ENCODE data around the gene ELF1. TPM values are rescaled to one million over a fixed set of nuclear protein-coding genes. Genes with fewer than 3 reads are reported as not detected.

Gene ELF1
- 21.5 and 25.0 TPM in 2 replicates for total RNA-seq
- 18.1 TPM for polyA plus RNA-seq (2012)

- DNase-seq (ENCODE audit: low read depth): peak; percentile 74
Observed at GRCh38 chr13:41019011-41019487, at the start of gene ELF1. Gene ELF1, minus strand, starts transcription at chr13:41019316. Its CDS starts 37,262 bp downstream, at chr13:40982054.

DNA sequence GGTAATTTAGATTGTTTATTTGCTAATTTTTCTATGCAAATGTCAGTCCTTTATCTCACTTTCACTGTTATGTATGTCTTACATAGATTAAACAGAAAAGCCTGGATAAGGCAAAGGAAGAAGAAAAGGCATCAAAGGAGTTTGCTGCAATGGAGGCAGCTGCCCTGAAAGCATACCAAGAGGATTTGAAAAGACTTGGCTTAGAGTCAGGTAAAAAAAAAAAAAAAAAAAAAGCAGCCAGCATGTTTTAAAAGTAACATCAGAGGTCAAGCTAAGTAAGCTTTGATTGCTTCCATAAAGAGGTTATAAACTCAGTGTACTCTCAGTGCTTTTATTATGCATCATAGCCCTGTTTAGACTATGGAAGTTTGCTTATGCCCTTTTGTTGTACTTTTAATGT, 46.0 kb upstream of the ELF1 start:
- DNase-seq (ENCODE audit: low read depth): peak; percentile 41

- peak; percentile 60 for DNase-seq (ENCODE audit: low read depth)
Observed at GRCh38 chr13:41064493-41064892, 45.4 kb upstream of the ELF1 start.

DNA sequence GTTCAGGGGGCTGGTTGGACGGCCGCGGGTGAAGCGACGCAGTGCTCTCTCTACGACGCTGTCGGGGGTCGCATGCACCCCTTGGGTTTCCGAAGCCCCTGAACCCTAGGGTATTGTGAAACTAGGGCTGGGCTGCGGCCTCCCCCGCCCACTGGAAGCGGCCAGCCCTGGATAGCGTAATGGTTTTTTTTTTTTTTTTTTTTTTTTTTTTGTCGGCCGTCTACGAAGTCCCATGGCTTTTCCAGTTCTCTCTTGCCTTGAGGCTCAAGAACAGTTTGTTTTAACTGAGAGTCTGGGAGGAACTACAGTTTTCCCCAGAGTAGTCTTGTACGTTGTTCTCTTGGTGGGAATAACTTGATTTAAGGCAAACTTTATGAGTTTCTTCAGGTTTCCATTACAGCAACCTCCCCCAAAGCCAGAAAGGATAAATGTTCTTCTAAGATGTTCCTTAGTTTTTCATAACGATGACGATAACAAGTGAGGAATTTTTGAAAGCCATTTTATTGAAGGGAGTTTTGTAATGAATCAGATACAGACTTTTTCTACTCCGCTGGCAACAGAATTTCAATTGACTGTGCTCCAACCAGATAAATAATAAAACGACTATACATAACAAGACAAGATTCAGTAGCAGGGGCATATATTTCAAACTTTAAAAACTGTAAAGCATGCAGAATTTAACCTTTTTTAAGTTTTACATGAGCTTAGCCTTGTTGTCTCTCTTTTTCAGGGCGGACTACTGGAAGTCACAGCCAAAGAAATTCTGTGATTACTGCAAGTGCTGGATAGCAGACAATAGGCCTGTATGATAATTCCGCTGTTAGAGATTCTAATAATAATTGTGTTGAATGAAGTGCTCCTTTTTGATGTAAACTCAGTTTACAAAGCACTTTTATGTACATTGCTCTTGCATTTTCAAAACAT, 43.1 kb upstream of the ELF1 start:
- DNase-seq (ENCODE audit: low read depth): no peak

DNA sequence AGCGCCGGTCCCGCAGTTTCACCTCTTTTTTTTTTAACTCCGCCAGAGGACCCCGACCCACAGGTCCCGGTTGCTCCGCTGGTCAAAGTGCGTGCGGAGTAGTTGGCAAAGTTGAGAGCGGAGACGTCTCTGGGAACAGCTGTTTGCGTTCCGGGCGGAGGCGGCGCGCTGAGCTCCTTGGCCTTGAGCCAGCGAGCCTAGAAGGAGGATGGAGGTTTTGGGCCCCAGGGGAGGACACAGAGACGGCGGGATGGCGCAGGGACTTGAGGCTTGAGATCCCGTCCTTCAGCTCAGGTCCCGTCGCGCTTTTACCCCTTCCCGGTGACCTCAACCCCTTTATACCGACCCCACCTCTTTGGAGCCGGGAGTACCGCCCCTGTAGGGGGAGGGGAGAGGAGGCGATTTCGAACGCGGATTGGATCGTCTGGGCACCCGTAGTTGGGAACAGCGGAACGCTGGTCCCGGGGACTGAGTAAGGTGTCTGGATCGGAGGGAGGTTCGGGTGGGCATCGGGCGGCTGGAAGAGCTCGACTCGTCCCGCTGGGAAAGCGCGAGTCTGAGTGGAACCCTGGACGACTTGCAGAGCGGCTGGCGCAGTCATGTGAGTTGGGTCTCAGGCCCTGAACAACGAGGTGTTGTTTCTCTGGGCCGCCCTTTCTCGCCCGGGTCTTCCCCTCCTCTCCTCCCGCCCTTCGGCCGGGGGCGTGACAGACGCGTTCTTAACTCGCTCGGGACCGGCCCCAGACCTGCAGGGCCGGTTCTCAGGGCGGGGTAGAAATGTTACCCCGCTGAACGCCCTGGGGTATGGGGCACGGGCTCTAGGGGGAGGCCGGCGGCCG, 42.2 kb upstream of the ELF1 start, which contains the start of gene WBP4:
Gene WBP4, plus strand, starts transcription at position 435 of the 839 bp plus-strand sequence. Its CDS starts 165 bp downstream, at position 600.
- DNase-seq (ENCODE audit: low read depth): peak; percentile 97

DNA sequence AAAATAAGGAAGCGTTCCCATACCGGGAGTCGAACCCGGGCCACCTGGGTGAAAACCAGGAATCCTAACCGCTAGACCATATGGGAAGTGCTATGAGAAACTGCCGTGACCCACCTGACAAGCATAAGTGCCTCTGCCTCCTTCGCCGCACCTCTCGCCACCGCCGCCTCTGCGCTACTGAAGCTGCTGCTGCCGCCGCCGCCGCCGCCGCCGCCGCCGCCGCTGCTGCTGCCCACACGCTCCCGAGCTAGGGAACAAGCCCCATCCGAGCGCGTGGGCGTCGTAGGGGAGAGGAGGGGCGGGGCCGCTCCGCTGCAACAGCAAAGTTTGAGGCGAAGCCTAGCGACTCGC, 41.6 kb upstream of the ELF1 start:
- DNase-seq (ENCODE audit: low read depth): no peak

DNA sequence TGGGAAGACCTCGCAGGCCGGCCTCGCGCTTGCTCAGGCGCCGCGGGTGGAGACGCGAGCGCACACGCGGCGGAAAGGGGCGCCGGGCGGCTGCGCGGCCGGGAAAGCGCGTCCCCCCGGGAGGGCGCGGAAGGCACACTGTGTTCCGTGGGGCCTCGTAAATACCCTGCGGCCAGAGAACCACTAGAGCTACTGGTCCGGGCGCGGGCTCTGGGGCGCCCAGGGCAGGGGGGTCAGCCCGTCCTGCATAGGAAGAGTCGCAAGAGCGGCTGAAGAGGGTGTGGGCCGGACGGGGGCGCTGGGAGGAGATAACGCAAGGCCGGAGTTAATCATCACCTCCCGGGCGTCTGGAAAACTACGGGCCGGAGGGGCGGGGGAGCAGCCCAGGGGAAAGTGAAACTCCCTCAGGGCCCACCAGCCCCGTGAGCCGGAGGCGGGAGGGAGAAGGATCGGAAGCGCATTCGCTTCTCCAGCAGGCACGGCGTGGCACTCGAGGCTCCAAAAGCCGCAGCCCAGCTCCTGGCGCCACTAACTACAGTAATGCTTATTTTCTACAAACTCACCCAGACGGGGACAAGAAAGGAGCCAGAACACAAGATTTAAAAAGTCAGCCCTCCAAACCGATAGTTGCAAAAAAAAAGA, 41.1 kb upstream of the ELF1 start:
- peak; percentile 94 for DNase-seq (ENCODE audit: low read depth)

- DNase-seq (ENCODE audit: low read depth): no peak
Observed at GRCh38 chr13:41059456-41060081, 40.5 kb upstream of the ELF1 start.

DNA sequence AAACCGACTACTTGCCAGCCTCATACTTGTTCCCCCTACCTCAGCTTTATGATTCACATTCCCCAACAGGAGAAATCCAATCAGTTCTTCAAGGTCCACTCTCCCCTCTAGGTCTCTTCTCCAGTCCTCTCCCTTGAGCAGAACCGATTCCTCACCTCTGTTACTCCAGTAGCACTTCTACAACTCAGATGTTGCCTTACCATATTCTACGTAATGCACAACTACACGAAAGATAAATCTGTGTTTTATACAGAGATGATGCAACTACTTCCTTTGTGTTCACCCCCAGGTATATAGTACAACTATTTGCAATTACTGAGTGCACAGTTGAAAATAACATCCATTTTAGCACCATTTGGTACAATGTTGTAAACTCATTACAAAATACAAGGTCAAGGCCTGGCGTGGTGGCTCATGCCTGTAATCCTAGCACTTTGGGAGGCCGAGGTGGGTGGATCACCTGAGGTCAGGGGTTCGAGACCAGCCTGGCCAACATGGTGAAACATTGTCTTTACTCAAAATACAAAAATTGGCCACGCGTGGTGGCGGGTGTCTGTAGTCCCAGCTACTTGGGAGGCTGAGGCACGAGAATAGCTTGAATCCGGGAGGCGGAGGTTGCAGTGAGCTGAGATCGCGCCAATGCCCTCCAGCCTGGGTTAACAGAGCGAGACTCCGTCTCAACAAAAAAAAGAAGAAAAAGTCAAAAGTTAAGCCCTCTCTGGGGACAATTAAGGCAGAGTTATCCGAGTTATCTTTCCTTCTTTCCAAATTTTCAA, 39.4 kb upstream of the ELF1 start:
- DNase-seq (ENCODE audit: low read depth): no peak

DNA sequence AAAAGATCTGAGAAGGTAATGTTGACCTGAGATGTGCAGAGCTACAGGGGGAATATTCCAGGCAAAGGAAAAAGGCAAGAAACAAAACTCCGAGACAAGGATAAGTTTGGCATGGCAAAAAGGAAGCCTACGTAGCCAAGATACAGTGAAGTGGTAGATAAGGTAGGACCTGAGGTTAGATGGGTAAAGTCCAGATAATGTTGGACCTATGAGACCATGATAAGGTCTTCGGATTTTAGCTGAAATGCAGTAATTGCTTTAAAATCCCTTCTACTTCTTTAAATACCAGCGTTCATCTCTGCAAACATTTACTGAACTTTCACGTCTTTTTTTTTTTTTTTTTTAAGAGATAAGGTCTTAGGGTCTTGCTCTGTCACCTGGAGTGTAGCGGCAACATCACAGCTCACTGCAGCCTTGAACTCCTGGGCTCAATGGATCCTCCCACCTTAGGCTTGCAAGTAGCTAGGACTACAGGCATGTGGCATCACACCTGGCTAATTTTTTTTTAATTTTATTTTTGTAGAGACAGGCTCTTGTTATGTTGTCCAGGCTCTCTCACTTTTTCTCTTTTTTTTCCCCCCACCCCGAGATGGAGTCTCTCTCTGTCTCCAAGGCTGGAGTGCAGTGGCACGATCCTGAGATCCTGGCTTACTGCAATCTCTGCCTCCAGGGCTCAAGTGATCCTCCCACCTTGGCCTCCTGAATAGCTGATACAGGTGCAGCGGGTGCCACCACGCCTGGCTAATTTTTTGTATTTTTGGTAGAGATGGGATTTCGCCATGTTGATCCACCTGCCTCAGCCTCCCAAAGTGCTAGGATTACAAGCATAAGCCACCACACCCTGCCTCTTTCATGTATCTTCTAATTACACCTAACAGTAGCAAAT, 38.0 kb upstream of the ELF1 start:
- DNase-seq (ENCODE audit: low read depth): no peak

- DNase-seq (ENCODE audit: low read depth): no peak
Observed at GRCh38 chr13:41056194-41056593, 37.1 kb upstream of the ELF1 start.

DNA sequence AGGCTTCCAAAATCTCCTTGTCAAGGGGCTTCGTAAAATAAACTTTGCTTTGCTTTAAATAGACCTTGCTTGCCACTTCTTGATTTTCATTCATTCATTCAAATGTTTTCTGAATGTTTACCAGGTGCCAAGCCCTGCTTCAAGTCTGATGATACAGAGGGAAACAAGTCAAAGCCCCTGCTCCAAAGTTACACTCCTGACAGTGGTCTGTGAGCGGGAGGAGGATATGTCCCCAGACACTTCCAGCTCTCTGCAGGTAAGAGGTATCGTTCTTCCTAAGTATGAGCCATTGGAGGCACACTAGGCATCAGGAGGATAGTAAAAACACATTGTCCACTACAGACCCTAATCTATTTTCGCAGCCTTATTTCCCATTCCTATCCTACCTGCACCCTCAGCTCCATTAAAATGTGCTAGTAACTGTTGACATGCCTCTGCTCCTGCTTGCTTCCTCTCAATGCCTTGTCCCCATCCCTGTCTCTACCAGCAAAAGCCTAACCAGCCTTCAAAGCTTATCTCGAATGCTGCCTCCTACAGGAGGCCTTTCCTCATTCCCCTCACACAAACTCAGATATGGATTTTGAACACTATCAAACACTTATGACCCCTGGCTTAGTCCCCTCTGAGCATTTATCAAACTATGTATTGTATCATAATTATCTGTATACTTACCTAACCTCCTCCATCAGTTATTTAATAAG, 36.0 kb upstream of the ELF1 start:
- DNase-seq (ENCODE audit: low read depth): no peak

GRCh38 chr13:41054212-41054877, 35.2 kb upstream of the ELF1 start:
- DNase-seq (ENCODE audit: low read depth): peak; percentile 57

GRCh38 chr13:41053384-41053826, 34.3 kb upstream of the ELF1 start:
- DNase-seq (ENCODE audit: low read depth): peak; percentile 31

DNA sequence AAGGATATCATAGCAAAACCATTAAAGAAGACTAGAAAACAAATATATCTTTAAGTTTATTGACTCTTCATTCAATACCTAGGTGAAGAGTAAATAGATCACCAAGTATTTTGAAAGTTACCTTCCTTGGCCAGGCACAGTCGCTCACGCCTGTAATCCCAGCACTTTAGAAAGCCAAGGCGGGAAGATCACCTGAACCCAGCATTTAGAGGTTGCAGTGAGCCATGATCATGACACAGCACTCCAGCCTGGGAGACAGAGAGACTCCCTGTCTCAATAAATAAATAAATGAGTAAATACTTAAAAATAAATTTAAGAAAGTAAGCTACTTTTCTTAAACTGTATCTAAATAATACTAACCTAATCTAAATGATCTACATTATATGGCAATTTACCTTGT, 33.3 kb upstream of the ELF1 start:
- no peak for DNase-seq (ENCODE audit: low read depth)

- no peak for DNase-seq (ENCODE audit: low read depth)
Observed at GRCh38 chr13:41049480-41050440, 30.6 kb upstream of the ELF1 start.

- DNase-seq (ENCODE audit: low read depth): no peak
Observed at GRCh38 chr13:41048640-41049039, 29.5 kb upstream of the ELF1 start.
